Adrenal gland (tissue), 12 donors: ENCODE data around the gene CFAP97. TPM values are rescaled to one million over a fixed set of nuclear protein-coding genes. Genes with fewer than 3 reads are reported as not detected.
"Not testable (repeated sequence)": the region's sequence is repeated elsewhere in the genome, so short reads cannot be mapped to it uniquely, and the experiment has no call there.

Experiments used
- DNase-seq, 7 donors: peaks; one replicate each; pipeline ENCODE4 v3.0.0-alpha.2; 2019 to 2020
- H3K27ac ChIP-seq, 5 donors: fragments of 200-600 bp; sonication (generic) in 4 of 5; 1 replicate in 3 of 5; 2 replicates in 2 of 5; pipeline versions ENCODE4 v1.5.1 to v1.8.0; 2016 to 2020; ENCODE audit warnings: mild to moderate bottlenecking in 1 of 5
- H3K27me3 ChIP-seq: fragments of 200-600 bp; 2 replicates; pipeline ENCODE4 v1.8.0; 2021
- H3K36me3 ChIP-seq, 2 donors: fragments of 200-600 bp; replicated peaks in 1 of 2; 1 replicate in 1 of 2; 2 replicates in 1 of 2; pipeline versions ENCODE4 v1.5.1 to v1.8.0; 2018 to 2022
- H3K4me1 ChIP-seq, 2 donors: fragments of 200-600 bp; replicated peaks in 1 of 2; 1 replicate in 1 of 2; 2 replicates in 1 of 2; pipeline versions ENCODE4 v1.5.1 to v1.8.0; 2018 to 2021
- H3K4me3 ChIP-seq, 4 donors: fragments of 200-600 bp; sonication (generic) in 3 of 4; one replicate each; pipeline ENCODE4 v1.5.1; 2016 to 2018
- H3K9me3 ChIP-seq, 3 donors: fragments of 200-600 bp; sonication (generic) in 1 of 3; replicated peaks in 1 of 3; 1 replicate in 2 of 3; 2 replicates in 1 of 3; pipeline versions ENCODE4 v1.5.1 to v1.8.0; 2016 to 2021
- POLR2A ChIP-seq, 2 donors: fragments of 450-650 bp; IDR thresholded peaks; one replicate each; pipeline ENCODE4 v1.6.1; 2017; ENCODE audit warnings: antibody characterized with exemption in 2 of 2, mild to moderate bottlenecking in 2 of 2, moderate library complexity in 1 of 2
- WGBS, 4 donors: extraction: QIAGEN DNeasy Blood & Tissue Kit in 2 of 4; methylation state at CpG; one replicate each; pipeline versions ENCODE4 v1.1.5 to v1.1.7; 2013 to 2017; 5-methylcytosine and 5-hydroxymethylcytosine counted together
- intact Hi-C, 2 donors: fragments of 100-400 bp; cut with DNase I; formaldehyde crosslinking; loops; one replicate each; pipeline versions ENCODE4 v1.14.1 to v1.15.0; 2022 to 2023
- polyA plus RNA-seq, 3 donors: library from polyadenylated mRNA; stranded (reverse); fragments of 200-250 nt in 2 of 3; fragments of 350-450 nt in 1 of 3; fragmentation: Illumina TruSeq in 1 of 3; extraction: RNeasy Lipid Tissue Mini Kit (QIAGEN cat#74804) in 1 of 3; gene quantifications; one replicate each; pipeline ENCODE4 v1.2.3, GENCODE V29; 2013 to 2014
- total RNA-seq, 9 donors: library from RNA; depleted of rRNA in 4 of 9; stranded (reverse); fragments of >200 nt in 4 of 9; fragments of 120-200 nt in 1 of 9; fragmentation: NEBNext Ultra II Directional in 1 of 9; extraction: Animal tissue kit (Norgen Biotek cat#: 25700) in 1 of 9; gene quantifications; one replicate each; pipeline versions ENCODE4 v1.1.0 to v1.2.4, GENCODE V29; 2013 to 2023
- TF ChIP-seq, protein P1 (sequence below), 6 experiments: fragments of 450-650 bp in 4 of 6; fragments of 200-600 bp in 2 of 6; sonication (generic) in 1 of 6; IDR thresholded peaks; 1 replicate in 5 of 6; 2 replicates in 1 of 6; pipeline versions ENCODE4 v1.5.1 to v1.8.0; 2016 to 2021; ENCODE audit warnings: antibody characterized with exemption in 6 of 6, mild to moderate bottlenecking in 2 of 6, moderate library complexity in 1 of 6
- donor health status: healthy with polysubstance abuse.
- donor health status: Bipolar disorder and iron deficiency.
- donor health status: DM: yes; HTN: yes; CAD: no.
- donor health status: DM: no; HTN: no; CAD: no.
- donor health status: DM: no; HTN: no; CAD: no.
- donor health status: DM: yes; HTN: yes; CAD: no.

The CFAP97 gene
- total and polyA plus RNA-seq, 12 donors = 3.9 to 33.3 (median 25.4) TPM

DNA sequence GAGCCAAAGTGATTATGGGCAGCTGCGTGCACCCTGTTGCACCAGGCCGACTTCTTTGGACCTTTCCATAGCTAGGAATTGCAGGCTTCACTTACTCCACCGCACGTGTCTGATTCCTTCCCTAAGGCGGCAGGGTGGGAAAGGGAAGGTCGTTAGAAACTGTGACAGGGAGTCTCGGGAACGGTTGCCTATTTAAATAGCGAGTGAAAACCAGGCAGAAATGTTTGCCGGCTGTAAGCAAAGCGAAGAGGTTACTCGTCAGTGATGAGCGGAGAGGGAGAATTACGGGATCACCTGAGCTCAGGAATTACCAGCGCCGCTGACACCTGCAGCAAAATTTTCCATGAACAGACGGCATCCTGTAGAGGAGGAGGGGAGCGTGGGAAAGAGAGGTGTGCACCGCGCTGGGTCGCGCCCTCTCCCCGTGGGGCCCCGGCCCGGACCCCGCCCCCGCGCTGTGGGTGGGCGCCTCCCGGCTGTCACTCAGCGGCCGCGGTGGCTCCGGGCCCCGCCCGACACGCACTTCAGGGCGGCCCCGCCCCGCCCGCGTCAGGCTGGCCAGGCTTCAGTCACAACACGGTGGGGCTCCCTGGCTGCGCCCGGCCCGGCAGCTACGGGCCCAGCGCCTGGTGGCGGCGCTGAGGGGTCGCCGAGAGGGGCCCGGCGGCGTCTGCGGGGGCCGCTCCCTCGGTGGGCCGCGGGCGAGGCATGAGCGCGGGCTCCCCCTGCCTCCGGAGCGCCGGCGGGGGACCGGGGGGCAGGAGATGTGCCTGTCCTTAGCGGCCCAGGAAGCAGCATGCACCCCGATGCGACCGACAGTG, 5.4 kb upstream of the CFAP97 start, which contains the start of gene SNX25:
SNX25 (plus strand) TSS at position 568 of the 821 bp plus-strand sequence; CDS start at position 797, 229 bp downstream.
- Histone ChIP-seq H3K27me3 (no peaks in the 10 kb centered on the region), H3K4me3 (peak within 1 kb of the TSS in 3 of 4 donors; percentile 36 to 93 (median 75)), H3K4me1 (peaks cover 12 to 29% of the 10 kb centered on the region in 2 donors), H3K36me3 (no peaks in the 10 kb centered on the region), H3K9me3 (no peaks in the 10 kb centered on the region), H3K27ac (peak within 1 kb of the TSS; percentile 39 to 96 (median 82))
- intact Hi-C loops = loop anchor here in 1 of 2 donors (10.0 kb wide), 1 partner anchor 186 kb away; the partner anchor contains the start of genes ANKRD37 and LRP2BP
- DNase-seq = peak; percentile 80 to 89 (median 86)
- TF ChIP-seq, protein P1, sequence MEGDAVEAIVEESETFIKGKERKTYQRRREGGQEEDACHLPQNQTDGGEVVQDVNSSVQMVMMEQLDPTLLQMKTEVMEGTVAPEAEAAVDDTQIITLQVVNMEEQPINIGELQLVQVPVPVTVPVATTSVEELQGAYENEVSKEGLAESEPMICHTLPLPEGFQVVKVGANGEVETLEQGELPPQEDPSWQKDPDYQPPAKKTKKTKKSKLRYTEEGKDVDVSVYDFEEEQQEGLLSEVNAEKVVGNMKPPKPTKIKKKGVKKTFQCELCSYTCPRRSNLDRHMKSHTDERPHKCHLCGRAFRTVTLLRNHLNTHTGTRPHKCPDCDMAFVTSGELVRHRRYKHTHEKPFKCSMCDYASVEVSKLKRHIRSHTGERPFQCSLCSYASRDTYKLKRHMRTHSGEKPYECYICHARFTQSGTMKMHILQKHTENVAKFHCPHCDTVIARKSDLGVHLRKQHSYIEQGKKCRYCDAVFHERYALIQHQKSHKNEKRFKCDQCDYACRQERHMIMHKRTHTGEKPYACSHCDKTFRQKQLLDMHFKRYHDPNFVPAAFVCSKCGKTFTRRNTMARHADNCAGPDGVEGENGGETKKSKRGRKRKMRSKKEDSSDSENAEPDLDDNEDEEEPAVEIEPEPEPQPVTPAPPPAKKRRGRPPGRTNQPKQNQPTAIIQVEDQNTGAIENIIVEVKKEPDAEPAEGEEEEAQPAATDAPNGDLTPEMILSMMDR (IDR thresholded peaks at IDR 0.05) = peak in 3 of 6 experiments; percentile 7 to 31 (median 24)
- TF ChIP-seq POLR2A (IDR thresholded peaks at IDR 0.05) = peak; percentile 76 to 94
- WGBS, 4 donors = 0 to 1% (median 1%) methylated on average over 16 to 72 of the region's 72 CpGs

DNA sequence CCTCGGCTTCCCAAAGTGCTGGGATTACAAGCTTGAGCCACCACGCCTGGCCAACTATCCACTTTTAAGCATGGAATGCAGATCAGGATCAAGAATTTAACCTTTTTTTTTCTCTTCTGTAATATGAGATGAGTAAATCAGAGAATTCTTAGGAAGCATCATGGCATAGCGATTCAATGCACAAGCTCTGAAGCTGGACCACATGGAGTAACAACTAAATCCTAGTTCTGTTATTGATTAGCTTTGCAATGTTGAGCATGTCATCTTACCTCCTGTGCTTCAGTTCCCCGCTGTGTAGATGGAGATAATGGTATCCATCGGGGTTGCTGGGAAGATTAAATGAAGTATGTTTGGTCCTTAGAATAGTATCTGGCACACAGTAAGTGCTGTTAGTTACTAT, 3.7 kb upstream of the CFAP97 start:
- intact Hi-C loops = loop anchor here in 1 of 2 donors (10.0 kb wide), 1 partner anchor 187 kb away; the partner anchor contains the start of genes ANKRD37 and LRP2BP
- no peak overlapping the region for H3K27ac ChIP-seq
- peaks cover 14 to 32% of the 10 kb centered on the region in 2 donors for H3K4me1 ChIP-seq
- no peak overlapping the region for H3K4me3 ChIP-seq
- H3K9me3 ChIP-seq = no peaks in the 10 kb centered on the region
- H3K27me3 ChIP-seq = no peaks in the 10 kb centered on the region
- no peak for DNase-seq
- H3K36me3 ChIP-seq = no peaks in the 10 kb centered on the region
- TF ChIP-seq, protein P1 (IDR thresholded peaks at IDR 0.05) = no peak
- no peak for TF ChIP-seq POLR2A (IDR thresholded peaks at IDR 0.05)
- 93 to 96% (median 95%) methylated on average over 5 of the region's 5 CpGs for WGBS, 4 donors

DNA sequence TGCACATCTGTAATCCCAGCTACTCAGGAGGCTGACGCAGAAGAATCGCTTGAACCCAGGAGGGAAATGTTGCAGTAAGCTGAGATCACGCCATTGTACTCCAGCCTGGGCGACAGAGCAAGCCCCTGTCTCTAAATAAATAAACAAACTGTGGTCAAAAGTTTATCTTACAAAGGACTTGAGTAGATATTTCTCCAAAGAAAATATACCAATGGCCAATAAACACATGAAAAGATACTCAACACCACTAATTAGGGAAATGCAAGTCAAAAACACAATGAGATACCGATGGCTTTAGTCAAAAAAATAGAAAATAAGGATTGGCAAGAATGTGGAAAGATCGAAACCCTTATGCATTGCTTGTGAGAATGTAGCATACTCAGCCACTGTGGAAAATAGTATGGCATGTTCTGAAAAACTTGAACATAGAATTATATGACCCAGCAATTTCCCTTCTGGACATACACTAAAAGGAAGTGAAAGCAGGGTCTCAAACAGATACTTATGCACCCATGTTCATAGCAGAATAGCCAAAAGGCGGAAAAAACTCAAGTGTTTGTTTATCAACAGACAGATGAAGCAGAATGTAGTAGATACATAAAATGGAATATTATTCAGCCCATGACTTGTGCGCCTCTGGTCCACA, 2.0 kb upstream of the CFAP97 start:
- no peaks in the 10 kb centered on the region for H3K27me3 ChIP-seq
- no peak overlapping the region for H3K4me3 ChIP-seq
- H3K9me3 ChIP-seq = no peaks in the 10 kb centered on the region
- TF ChIP-seq POLR2A (IDR thresholded peaks at IDR 0.05) = no peak
- TF ChIP-seq, protein P1 (IDR thresholded peaks at IDR 0.05) = no peak
- H3K4me1 ChIP-seq = peaks cover 9 to 24% of the 10 kb centered on the region in 2 donors
- DNase-seq = no peak
- no peaks in the 10 kb centered on the region for H3K36me3 ChIP-seq
- no peak overlapping the region for H3K27ac ChIP-seq
- intact Hi-C loops = loop anchor here in 1 of 2 donors (10.0 kb wide), 1 partner anchor 189 kb away; the partner anchor contains the start of genes ANKRD37 and LRP2BP
- WGBS, 4 donors = 84 to 91% (median 88%) methylated on average over 8 of the region's 8 CpGs

DNA sequence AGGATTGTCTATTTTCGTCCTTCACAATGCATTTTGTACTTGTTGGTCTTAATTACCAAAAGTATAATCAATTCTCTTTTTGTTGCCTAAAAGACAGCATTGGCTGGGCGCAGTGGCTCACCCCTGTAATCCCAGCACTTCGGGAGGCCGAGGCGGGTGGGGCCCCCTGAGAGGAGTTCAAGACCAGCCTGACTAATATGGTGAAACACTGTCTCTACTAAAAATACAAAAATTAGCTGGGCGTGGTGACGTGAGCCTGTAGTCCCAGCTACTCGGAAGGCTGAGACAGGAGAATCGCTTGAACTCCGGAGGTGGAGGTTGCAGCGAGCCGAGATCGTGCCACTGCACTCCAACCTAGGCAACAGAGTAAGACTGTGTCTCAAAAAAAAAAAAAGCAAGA, 1.3 kb upstream of the CFAP97 start:
- not testable (repeated sequence) for H3K36me3 ChIP-seq, H3K4me3 ChIP-seq, H3K9me3 ChIP-seq, DNase-seq, H3K27ac ChIP-seq, H3K27me3 ChIP-seq
- intact Hi-C loops = loop anchor here in 1 of 2 donors (10.0 kb wide), 1 partner anchor 190 kb away; the partner anchor contains the start of genes ANKRD37 and LRP2BP
- H3K4me1 ChIP-seq = peaks cover 9 to 22% of the 10 kb centered on the region in 2 donors
- WGBS, 4 donors = 92 to 95% (median 92%) methylated on average over 13 of the region's 13 CpGs
